ENCODE results near the gene LUZP1.

Gene LUZP1

DNA sequence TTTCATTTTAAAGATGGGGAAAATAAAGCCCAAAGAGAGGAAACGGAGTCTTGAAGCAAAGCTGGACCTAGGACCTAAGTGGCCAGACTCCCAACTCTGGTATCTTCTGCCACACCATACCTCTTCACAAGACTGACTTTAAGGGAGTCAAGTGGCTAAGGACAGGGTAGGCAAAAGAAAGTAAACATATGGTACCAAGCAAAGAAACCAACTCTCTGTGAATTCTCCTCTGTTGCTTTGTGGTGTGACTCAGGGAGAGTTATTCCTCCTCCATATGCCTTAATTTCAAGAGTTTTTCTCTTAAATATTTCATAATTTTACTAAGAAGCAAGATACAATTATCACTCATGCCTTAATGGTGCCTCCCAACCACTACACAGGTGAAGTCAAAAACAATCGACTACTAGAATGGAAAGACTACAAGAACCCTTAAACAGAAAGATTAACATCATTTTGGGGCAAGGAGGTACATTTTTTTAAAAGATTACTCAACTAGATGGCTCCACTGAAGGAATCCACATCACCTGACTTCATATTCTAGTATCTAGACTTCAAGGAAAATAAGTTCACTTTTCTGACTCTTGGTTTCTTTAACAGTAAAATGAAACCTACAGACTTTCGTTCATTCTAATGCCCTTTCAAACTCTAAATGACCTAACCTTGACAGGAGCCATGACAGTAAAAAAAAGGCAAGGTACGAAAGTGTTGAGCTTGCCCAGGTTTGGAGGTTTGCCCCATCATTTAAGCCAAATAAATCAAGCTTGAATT is 44.2 kb downstream of the LUZP1 start:
- in situ Hi-C loops (cut with HindIII; ENCODE audit: low pct_ligation_motif_present, low pct_unique_long_range_greater_than_20kb, low sequenced_read_pairs) = no loop called here
- no peak for DNase-seq

DNA sequence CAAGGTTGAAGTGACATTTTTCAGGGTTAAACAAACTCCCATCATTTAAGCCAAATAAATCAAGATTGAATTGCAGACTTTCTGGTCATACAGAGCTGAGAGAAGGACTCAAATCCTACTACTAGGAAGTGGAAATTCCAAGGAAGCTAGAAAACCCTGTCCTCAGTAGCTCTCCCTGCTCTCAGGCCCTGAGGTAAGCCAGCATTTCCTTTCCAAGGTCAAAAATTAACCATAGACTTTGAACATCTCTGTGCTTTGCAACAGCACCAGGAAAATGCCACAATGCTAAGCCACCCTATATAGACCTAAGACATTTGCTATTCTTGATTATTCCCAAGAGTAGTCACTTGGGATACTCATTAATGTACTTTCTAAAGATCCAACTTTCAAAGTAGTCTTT is 45.1 kb downstream of the LUZP1 start:
- DNase-seq = peak; percentile 33
- in situ Hi-C loops (cut with HindIII; ENCODE audit: low pct_ligation_motif_present, low pct_unique_long_range_greater_than_20kb, low sequenced_read_pairs) = no loop called here

DNA sequence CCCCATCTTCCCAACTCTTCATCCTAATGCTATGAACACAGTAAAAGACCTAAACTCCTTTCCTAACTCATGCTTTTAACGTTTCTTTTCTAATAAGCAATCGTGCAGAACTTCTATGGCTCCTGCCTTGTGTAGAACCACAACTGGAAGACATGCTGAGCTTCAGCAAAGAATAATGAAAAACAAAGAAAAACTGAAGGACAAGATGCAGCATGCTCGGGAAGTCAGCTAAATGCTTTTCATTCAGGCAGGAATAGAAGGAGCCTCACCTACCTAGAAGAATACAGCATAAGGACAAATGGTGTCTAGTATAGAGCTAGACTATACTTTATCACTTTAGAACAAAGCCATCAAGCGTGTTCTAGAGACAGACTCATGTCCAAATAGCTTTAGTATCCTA is 45.9 kb downstream of the LUZP1 start:
- DNase-seq = no peak
- in situ Hi-C loops (cut with HindIII; ENCODE audit: low pct_ligation_motif_present, low pct_unique_long_range_greater_than_20kb, low sequenced_read_pairs) = no loop called here

DNA sequence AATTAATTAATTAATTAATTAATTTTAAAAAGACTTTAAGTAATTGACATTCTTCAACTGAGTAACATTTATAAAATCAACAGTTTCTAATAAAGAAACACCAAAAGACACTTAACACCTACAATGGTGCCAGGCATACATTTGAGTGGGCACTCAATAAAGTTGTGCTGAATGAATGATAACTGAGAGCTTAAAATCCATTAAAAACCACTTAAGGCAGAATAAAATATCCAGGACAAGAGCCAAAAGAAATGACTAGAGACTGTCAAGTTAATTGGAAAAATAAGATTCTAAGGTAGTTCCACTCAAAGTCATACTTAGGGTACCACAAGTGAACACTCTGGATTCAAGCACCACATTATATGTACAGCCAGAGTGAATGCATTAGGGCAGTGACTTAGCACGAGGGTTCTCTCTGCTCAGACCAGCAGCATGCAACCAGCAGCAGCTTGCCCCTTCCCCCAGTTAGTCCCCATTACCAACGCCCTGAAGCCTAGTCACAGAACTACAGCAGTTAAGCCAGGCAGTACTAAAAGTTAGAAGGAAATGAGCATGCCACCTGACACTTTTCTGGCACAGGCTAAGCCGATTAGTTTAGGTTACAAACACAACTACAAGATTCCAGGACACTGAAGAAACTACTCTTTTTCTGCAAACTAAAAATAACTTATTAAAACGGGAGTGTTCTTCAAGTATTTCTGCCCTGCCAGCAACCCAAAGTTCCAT is 46.5 kb downstream of the LUZP1 start:
- DNase-seq = no peak
- in situ Hi-C loops (cut with HindIII; ENCODE audit: low pct_ligation_motif_present, low pct_unique_long_range_greater_than_20kb, low sequenced_read_pairs) = no loop called here

DNA sequence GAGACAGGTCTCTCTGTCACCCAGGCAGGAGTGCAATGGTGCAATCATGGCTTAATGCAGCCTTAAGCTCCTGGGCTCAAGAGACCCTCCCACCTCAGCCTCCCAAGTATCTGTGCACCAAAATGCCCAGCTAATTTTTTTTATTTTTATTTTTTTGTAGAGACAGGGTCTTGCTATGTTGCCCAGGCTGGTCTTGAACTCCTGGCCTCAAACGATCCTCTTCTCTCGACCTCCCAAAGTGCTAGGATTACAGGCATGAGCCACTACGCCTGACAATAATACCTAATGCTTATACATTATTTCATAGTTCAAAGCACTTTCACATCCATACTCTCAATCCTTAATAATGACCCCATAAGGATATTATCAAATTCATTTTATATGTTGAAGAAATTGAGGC is 48.3 kb downstream of the LUZP1 start:
- in situ Hi-C loops (cut with HindIII; ENCODE audit: low pct_ligation_motif_present, low pct_unique_long_range_greater_than_20kb, low sequenced_read_pairs) = no loop called here

DNA sequence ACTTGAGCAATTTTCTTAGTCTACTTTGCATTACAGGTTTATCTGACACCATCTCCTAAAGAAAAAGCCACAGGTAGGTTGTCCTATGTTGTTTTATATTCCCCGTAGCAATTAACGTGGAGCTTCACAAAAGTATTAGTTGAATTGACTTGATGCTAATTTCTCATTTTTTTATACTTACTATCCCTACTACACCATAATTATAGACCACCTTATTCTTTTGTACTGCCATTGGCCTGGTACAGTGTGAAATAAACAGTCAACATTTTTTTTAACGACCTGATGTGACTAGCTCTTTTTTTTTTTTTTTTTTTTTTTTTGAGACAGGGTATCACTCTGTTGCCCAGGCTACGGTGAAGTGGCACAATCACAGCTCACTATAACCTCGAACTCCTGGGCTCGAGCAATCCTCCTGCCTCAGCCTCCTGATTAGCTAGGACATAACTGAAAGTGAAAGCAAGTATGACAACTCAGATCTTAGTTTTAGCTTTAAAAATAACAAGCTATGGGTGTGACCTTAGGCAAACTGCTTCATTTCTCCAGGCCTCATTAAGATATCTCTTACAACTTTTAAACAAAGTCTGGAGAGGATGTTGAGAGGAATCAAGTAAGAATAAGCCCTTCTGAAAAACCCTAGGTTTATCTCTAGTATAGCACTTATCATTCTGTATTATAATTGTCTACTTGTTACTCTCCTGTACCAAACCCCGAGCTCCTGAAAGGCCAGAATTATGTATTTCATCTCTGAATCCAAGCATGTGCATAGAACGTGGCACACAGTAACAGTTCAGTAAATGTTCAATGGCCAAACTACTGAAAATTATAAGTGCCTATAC is 49.5 kb downstream of the LUZP1 start:
- DNase-seq = no peak
- in situ Hi-C loops (cut with HindIII; ENCODE audit: low pct_ligation_motif_present, low pct_unique_long_range_greater_than_20kb, low sequenced_read_pairs) = no loop called here

More for the DNA sequence above, 48.3 kb downstream of the LUZP1 start:
- no peak for DNase-seq

DNA sequence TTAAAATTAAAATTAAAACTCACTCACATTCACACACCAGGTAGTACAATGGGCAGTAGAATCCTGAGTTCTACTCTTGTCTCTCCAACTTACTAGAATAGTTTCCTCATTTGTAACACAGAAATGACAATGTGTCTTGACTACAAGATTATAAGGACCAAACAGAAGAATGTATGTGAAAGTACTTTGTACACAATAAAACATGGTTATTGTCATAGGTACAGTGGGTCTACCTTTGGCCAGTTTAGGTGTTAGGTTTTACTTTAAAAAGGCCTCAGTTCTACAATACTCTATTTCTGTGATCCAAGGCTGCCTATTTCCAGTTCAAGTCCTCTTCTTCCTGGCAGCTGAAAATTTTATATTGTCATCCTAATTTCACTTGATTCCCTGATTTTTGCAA is 50.2 kb downstream of the LUZP1 start:
- no peak for DNase-seq

DNA sequence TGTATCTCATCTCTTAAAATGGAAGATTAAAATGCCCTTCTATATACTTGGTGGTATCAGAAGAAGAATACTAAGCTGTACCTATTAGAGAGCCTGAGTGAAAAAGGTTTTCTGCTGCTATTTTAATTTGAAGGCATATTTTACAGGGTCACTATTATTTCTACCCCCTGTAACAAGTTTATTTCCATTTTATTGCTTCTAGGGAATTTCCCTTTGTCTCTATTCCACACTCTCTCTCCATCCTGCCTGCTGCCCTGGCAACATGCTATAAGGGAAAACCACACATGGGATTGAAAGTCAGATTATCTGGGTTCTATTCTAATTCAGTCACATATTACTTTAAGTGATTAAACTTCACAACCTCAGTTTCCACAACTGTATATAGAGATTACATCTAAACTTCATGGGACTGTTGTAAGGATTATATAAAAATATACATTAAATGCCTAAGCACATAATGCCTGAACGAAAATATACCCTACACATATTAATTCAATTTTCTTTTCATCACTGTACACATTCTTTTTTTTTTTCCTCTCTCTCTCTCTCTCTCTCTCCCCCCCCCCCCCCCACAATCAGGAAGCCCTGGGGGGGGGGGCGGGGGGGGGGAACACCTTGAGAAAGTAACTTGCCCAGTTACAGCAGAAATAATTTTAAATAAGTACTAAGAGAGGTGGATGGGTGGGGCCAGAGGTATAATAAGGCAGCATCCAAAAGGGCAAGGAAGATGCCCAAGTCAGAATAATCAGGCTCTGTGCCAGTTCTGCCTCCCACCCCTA is 51.5 kb downstream of the LUZP1 start:
- no peak for DNase-seq
- in situ Hi-C loops (cut with HindIII; ENCODE audit: low pct_ligation_motif_present, low pct_unique_long_range_greater_than_20kb, low sequenced_read_pairs) = no loop called here

More for the DNA sequence above, 50.2 kb downstream of the LUZP1 start:
- in situ Hi-C loops (cut with HindIII; ENCODE audit: low pct_ligation_motif_present, low pct_unique_long_range_greater_than_20kb, low sequenced_read_pairs) = no loop called here

DNA sequence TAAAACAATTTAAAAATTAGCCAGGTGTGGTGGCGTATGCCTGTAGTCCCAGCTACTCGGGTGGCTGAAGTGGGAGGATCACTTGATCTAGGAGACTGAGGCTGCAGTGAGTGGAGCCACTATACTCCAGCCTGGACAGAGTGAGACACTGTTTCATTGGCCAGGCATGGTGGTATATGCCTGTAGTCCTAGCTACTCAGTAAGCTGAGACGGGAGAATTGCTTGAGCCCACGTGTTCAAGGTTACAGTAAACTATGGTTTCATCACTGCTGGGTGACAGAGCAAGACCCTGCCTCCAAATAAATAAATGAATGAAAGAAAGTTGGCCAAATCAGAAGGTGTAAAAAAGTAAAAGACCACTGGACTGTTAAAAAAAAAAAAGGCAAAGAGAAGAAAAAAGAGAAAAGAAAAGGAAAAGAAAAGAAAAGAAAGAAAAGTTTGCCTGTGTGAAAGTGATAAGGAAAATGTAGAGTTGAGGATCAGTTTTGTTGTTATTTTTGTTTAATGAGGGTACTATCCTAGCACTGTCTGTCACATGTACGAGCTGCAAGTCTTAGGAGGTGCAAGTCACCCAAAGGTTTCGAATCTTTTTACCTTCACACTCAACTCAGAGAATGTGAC is 52.3 kb downstream of the LUZP1 start:
- in situ Hi-C loops (cut with HindIII; ENCODE audit: low pct_ligation_motif_present, low pct_unique_long_range_greater_than_20kb, low sequenced_read_pairs) = no loop called here
- no peak for DNase-seq

DNA sequence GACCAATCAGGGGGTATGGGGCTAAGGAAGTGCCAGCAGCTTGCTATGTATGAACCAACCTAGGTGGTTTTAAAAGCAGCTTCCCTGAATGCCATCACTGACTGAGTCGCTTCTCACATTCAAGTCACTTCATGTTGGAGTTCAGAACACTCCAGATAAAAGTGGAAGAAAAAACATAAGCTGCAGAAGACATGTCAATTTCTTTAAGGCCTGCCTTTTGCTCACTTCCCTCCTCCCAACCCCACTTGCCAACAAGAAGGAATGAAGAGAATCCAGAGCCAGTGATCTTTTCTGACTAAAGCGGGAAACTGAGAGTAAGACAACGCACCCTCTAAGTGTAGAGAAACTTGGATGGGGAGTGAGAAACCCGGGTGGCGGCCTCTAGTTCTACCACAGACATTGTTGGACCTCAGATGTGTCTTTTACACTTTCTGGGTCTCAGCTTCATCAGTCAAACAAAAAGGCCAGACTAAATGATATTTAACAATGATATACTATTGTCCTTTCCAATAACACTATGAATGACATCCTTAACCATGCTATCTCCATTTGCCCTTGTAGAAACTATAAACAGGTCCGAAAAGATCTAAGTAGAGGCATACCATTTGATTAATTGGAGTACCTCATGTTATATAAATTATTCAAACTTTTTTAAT is 54.1 kb downstream of the LUZP1 start:
- in situ Hi-C loops (cut with HindIII; ENCODE audit: low pct_ligation_motif_present, low pct_unique_long_range_greater_than_20kb, low sequenced_read_pairs) = loop anchor here (5.0 kb wide), 1 partner anchor 68 kb away; no protein-coding TSS in a partner anchor
- DNase-seq = no peak

DNA sequence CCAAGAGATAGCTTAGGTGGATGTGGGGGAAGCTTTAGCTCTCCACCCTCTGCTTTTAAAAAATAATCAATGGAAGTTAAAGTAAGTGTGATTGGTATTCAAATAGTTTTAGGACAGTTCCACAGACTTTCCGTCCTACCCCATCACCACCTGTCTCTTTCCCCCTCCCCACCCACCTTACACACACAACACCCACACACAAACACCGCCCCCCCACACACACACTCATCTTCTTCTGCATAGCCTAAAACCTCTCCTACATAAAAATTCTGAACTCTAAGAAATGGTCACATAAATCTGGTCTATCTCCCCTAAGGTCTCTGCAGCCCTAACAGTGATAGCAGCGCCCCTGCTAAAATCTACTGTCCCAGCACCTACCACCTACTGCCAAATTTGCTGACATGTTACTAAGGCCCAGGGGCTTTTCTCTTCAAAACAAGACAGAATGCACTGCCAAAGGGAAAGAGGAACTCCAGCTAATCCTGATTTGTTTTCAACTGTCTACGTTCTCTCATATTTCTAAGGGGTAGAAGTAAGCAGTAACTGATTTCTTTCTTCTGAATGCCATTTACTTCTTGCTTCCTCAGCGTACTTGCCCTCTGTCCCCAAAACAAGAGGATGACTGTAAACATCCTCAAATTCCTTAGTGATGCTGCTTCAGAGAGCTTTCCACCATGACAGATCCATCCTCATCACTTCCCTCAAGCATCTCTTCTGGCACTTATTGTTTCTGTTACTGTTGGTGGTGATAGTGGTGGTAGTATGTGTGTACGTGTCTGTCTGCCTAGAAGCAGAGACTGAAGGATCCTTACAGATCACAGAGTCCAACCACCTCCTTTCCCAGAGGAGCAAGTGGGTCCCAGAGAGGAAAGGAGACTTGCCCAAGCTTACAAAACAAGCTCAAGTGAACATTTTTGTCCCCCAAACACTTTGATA is 56.8 kb downstream of the LUZP1 start:
- DNase-seq = no peak
- in situ Hi-C loops (cut with HindIII; ENCODE audit: low pct_ligation_motif_present, low pct_unique_long_range_greater_than_20kb, low sequenced_read_pairs) = loop anchor here (5.0 kb wide), 1 partner anchor 70 kb away; no protein-coding TSS in a partner anchor

DNA sequence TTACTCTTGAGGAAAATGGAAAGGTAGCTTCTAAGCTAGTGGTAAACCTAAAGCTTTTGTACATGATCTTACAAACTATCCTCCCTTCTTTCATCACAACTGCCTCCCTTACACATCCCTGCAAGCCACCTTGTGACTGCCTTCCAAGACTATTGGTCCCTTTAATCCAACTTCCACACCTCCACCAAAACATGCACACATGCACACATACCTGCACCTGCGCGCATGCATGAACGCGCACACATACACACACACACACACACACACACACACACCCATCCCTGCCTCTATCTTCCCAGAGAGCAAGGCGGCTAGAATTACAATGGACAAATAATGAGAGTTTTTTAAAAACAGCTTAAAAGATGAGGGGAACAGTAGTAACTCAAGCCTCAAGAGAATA is 58.3 kb downstream of the LUZP1 start:
- no peak for DNase-seq
- in situ Hi-C loops (cut with HindIII; ENCODE audit: low pct_ligation_motif_present, low pct_unique_long_range_greater_than_20kb, low sequenced_read_pairs) = loop anchor here (5.0 kb wide), 1 partner anchor 72 kb away; no protein-coding TSS in a partner anchor

DNA sequence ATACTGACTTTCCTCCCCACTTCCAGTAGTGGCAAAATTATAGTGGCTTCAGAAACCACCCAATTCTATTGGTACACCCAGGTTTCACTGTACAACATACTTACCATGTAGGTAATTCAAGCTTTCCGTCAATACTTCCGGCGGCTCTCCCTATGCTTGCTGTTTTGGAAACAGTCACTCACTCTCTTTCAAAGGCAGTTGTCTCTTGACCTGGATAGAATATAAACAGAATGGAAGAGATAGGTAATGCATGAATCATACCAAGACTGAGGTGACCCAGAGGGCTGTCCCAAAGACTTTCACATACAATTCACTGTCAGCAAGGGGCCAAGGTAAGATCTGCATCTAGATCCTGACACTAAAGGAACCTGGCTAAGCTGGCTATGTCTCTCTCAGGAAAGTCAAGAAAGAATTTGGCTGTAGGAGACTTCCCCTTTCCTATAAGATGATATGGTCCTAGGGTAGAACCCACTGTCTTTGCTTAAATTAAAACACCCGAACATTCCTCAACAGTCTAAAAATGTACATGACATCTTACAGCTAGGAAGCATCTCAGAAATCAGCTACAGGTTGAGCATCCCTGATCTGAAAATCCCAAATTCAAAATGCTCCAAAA is 59.6 kb downstream of the LUZP1 start:
- DNase-seq = no peak
- in situ Hi-C loops (cut with HindIII; ENCODE audit: low pct_ligation_motif_present, low pct_unique_long_range_greater_than_20kb, low sequenced_read_pairs) = no loop called here

DNA sequence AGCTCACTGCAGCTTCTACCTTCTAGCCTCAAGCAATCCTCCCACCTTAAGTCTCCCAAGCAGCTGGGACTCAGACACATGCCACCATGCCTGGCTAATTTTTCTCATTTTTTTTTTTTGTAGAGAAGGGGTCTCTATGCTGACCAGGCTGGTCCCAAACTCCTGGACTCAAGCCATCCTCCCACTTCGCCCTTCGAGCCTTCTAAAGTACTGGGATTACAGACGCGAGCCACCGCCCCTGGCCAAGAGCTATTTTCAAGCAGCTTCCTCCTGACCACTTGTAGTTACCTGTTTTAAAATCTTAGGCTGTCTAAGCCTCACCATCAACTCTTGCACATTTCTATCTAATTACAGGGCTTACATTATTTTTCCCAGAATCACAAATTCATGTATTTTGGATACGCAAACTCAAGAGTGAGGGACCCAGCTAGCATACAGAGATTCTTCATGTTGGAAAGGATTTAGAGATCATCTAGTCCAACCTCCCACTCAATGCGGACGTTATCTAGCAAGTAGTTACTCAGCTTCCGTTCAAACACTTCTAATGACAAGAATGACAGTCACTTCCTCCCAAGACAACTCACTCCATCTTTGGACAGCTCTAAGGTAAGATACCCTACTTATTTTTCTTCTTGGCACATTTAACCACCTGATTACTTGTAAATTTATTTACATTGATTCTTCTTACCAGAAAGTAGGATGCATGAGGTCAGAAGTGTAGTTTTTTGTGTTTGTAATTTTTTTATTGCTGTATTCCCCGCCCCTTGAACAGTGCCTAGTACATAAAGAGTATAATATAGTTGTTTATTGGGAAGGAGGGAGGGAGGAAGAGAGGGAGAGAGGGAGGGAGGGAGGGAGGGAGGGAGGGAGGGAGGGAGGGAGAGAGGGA is 65.4 kb downstream of the LUZP1 start:
- DNase-seq = no peak
- in situ Hi-C loops (cut with HindIII; ENCODE audit: low pct_ligation_motif_present, low pct_unique_long_range_greater_than_20kb, low sequenced_read_pairs) = no loop called here

DNA sequence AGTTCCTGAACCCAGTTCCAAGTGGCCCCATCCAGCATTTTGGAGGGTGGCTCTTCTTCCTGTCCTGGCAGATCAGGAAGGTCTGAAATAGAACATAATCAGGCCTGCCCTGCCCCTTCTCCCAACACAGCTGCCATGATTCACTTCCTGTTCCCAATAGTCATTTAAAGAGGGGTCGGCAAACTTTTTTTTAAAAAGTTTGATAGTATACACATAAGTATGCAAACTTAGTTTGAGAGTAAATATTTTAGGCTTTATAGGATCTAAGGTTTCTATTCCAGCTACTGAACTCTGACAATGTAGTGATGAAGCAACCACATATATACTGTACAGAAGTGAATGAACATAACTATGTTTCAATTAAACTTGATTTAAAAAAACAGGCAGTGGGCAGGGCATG is 66.4 kb downstream of the LUZP1 start:
- in situ Hi-C loops (cut with HindIII; ENCODE audit: low pct_ligation_motif_present, low pct_unique_long_range_greater_than_20kb, low sequenced_read_pairs) = no loop called here
- DNase-seq = no peak
